Measurements from ENCODE around the gene CYFIP2.

The CYFIP2 gene

DNA sequence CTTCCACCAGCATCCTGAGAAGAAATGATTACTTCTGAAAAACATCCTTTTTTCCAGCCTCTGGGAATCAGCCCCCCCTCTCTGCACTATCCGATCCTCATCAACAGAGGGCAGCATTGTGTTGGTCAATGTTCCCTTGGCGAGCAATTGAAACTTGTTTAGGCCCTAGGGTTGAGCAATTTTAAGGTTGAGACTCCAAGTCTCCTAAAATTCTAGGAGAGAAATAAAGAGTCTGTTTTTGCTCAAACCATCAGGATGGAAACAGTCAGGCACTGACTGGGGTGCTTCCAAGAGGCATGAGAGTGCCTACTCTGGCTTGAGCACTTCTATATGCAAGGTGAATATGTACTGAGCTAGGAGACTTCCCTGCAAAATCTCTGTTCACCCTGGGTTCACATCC, 12.4 kb upstream of the CYFIP2 start:
- Histone ChIP-seq H3K9me3 (ENCODE audit: control insufficient read depth, insufficient read depth, low read depth, low read length) (no peaks in the 10 kb centered on the region), H3K4me1 (ENCODE audit: control insufficient read depth, insufficient read depth, low read length) (no peaks in the 10 kb centered on the region), H3K36me3 (ENCODE audit: control insufficient read depth in 2 of 2, insufficient read depth in 1 of 2, low read length in 2 of 2) (no peaks in the 10 kb centered on the region), H3K27ac (ENCODE audit: extremely low read depth, low read depth, low read length) (no peak overlapping the region), H3K4me3 (ENCODE audit: low read depth, low read length) (no peak overlapping the region)
- ChIA-PET POLR2A (no interaction called here), CTCF (interaction anchor here (0.6 to 3.1 kb wide), 42 partner anchors 9 to 545 kb away, joined by 3 to 35 read pairs (median 4); partner anchors contain the start of genes HAVCR2, LSM11 and MED7)
- TF ChIP-seq ZFHX2 (tag by site-specific recombination; conservative IDR thresholded peaks at IDR 0.05) (no peak), ZNF654 (tag by site-specific recombination; IDR thresholded peaks at IDR 0.05; ENCODE audit: low read depth) (peak; percentile 86)

DNA sequence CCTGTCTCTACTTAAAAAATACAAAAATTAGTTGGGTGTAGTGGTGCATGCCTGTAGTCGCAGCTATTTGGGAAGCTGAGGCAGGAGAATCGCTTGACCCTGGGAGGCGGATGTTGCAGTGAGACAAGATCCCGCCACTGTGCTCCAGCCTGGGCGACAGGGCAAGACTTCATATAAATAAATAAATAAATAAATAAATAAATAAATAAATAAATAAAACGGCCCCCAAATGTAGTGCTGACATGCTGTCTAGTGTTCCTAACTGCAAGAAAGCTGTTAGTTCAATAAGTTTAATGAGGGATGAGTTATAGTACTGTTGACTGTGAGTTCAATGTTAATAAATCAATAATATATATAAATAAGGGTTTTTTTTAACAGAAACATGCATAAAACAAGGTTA, 7.5 kb upstream of the CYFIP2 start:
- no peak overlapping the region for H3K27ac ChIP-seq (ENCODE audit: extremely low read depth, low read depth, low read length)
- no peaks in the 10 kb centered on the region for H3K9me3 ChIP-seq (ENCODE audit: control insufficient read depth, insufficient read depth, low read depth, low read length)
- H3K4me1 ChIP-seq (ENCODE audit: control insufficient read depth, insufficient read depth, low read length): no peaks in the 10 kb centered on the region
- ChIA-PET POLR2A (no interaction called here), CTCF (interaction anchor here (0.7 kb wide), 1 partner anchor 127 kb away, joined by 4 read pairs; no protein-coding TSS in a partner anchor)
- no peak overlapping the region for H3K4me3 ChIP-seq (ENCODE audit: low read depth, low read length)
- H3K36me3 ChIP-seq (ENCODE audit: control insufficient read depth in 2 of 2, insufficient read depth in 1 of 2, low read length in 2 of 2): no peaks in the 10 kb centered on the region
- TF ChIP-seq ZNF10 (tag by site-specific recombination; IDR thresholded peaks at IDR 0.05): no peak
- TF ChIP-seq, protein P1, sequence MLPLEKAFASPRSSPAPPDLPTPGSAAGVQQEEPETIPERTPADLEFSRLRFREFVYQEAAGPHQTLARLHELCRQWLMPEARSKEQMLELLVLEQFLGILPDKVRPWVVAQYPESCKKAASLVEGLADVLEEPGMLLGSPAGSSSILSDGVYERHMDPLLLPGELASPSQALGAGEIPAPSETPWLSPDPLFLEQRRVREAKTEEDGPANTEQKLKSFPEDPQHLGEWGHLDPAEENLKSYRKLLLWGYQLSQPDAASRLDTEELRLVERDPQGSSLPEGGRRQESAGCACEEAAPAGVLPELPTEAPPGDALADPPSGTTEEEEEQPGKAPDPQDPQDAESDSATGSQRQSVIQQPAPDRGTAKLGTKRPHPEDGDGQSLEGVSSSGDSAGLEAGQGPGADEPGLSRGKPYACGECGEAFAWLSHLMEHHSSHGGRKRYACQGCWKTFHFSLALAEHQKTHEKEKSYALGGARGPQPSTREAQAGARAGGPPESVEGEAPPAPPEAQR (tag by site-specific recombination; IDR thresholded peaks at IDR 0.05): no peak
- TF ChIP-seq, protein P2, sequence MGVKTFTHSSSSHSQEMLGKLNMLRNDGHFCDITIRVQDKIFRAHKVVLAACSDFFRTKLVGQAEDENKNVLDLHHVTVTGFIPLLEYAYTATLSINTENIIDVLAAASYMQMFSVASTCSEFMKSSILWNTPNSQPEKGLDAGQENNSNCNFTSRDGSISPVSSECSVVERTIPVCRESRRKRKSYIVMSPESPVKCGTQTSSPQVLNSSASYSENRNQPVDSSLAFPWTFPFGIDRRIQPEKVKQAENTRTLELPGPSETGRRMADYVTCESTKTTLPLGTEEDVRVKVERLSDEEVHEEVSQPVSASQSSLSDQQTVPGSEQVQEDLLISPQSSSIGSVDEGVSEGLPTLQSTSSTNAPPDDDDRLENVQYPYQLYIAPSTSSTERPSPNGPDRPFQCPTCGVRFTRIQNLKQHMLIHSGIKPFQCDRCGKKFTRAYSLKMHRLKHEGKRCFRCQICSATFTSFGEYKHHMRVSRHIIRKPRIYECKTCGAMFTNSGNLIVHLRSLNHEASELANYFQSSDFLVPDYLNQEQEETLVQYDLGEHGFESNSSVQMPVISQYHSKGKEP (tag by site-specific recombination; IDR thresholded peaks at IDR 0.05): no peak
- no peak for TF ChIP-seq ZFP69B (tag by site-specific recombination; IDR thresholded peaks at IDR 0.05)
- no peak for TF ChIP-seq MZF1 (tag by site-specific recombination; IDR thresholded peaks at IDR 0.05; ENCODE audit: borderline replicate concordance)
- peak; percentile 85; the same call in 1 of the 2 replicates for TF ChIP-seq ZNF202 (tag by site-specific recombination; IDR thresholded peaks at IDR 0.05; ENCODE audit: borderline replicate concordance)
- no peak for TF ChIP-seq GLIS1 (tag by site-specific recombination; IDR thresholded peaks at IDR 0.05)
- TF ChIP-seq ZNF585B (tag by site-specific recombination; IDR thresholded peaks at IDR 0.05): no peak
- no peak for TF ChIP-seq FEZF1 (tag by site-specific recombination; IDR thresholded peaks at IDR 0.05)
- TF ChIP-seq ZNF785 (tag by site-specific recombination; IDR thresholded peaks at IDR 0.05): no peak
- TF ChIP-seq GLI2 (tag by site-specific recombination; IDR thresholded peaks at IDR 0.05; ENCODE audit: borderline replicate concordance, low read depth): peak; percentile 38; the same call in 1 of the 2 replicates
- TF ChIP-seq RBAK (tag by site-specific recombination; IDR thresholded peaks at IDR 0.05): no peak
- 0 out of 2 replicates have a peak, but pooled peaks have one; percentile 37 for TF ChIP-seq ZNF664 (tag by site-specific recombination; IDR thresholded peaks at IDR 0.05)
- TF ChIP-seq ZNF747 (tag by site-specific recombination; IDR thresholded peaks at IDR 0.05): no peak
- TF ChIP-seq, protein P3, sequence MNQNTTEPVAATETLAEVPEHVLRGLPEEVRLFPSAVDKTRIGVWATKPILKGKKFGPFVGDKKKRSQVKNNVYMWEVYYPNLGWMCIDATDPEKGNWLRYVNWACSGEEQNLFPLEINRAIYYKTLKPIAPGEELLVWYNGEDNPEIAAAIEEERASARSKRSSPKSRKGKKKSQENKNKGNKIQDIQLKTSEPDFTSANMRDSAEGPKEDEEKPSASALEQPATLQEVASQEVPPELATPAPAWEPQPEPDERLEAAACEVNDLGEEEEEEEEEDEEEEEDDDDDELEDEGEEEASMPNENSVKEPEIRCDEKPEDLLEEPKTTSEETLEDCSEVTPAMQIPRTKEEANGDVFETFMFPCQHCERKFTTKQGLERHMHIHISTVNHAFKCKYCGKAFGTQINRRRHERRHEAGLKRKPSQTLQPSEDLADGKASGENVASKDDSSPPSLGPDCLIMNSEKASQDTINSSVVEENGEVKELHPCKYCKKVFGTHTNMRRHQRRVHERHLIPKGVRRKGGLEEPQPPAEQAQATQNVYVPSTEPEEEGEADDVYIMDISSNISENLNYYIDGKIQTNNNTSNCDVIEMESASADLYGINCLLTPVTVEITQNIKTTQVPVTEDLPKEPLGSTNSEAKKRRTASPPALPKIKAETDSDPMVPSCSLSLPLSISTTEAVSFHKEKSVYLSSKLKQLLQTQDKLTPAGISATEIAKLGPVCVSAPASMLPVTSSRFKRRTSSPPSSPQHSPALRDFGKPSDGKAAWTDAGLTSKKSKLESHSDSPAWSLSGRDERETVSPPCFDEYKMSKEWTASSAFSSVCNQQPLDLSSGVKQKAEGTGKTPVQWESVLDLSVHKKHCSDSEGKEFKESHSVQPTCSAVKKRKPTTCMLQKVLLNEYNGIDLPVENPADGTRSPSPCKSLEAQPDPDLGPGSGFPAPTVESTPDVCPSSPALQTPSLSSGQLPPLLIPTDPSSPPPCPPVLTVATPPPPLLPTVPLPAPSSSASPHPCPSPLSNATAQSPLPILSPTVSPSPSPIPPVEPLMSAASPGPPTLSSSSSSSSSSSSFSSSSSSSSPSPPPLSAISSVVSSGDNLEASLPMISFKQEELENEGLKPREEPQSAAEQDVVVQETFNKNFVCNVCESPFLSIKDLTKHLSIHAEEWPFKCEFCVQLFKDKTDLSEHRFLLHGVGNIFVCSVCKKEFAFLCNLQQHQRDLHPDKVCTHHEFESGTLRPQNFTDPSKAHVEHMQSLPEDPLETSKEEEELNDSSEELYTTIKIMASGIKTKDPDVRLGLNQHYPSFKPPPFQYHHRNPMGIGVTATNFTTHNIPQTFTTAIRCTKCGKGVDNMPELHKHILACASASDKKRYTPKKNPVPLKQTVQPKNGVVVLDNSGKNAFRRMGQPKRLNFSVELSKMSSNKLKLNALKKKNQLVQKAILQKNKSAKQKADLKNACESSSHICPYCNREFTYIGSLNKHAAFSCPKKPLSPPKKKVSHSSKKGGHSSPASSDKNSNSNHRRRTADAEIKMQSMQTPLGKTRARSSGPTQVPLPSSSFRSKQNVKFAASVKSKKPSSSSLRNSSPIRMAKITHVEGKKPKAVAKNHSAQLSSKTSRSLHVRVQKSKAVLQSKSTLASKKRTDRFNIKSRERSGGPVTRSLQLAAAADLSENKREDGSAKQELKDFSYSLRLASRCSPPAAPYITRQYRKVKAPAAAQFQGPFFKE (tag by site-specific recombination; IDR thresholded peaks at IDR 0.05; ENCODE audit: borderline replicate concordance): no peak
- peak; percentile 51; the same call in 1 of the 2 replicates for TF ChIP-seq ZNF433 (tag by site-specific recombination; IDR thresholded peaks at IDR 0.05; ENCODE audit: low read depth)
- TF ChIP-seq HOXD13 (CRISPR knock-in tag; IDR thresholded peaks at IDR 0.05; ENCODE audit: borderline replicate concordance): no peak
- no peak for TF ChIP-seq ZNF624 (tag by site-specific recombination; IDR thresholded peaks at IDR 0.05)
- 0 out of 2 replicates have a peak, but pooled peaks have one; percentile 27 for TF ChIP-seq ZNF341 (tag by site-specific recombination; IDR thresholded peaks at IDR 0.05; ENCODE audit: low read depth)
- TF ChIP-seq, protein P4, sequence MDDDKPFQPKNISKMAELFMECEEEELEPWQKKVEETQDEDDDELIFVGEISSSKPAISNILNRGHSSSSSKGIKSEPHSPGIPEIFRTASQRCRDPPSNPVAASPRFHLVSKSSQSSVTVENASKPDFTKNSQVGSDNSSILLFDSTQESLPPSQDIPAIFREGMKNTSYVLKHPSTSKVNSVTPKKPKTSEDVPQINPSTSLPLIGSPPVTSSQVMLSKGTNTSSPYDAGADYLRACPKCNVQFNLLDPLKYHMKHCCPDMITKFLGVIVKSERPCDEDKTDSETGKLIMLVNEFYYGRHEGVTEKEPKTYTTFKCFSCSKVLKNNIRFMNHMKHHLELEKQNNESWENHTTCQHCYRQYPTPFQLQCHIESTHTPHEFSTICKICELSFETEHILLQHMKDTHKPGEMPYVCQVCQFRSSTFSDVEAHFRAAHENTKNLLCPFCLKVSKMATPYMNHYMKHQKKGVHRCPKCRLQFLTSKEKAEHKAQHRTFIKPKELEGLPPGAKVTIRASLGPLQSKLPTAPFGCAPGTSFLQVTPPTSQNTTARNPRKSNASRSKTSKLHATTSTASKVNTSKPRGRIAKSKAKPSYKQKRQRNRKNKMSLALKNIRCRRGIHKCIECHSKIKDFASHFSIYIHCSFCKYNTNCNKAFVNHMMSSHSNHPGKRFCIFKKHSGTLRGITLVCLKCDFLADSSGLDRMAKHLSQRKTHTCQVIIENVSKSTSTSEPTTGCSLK (tag by site-specific recombination; IDR thresholded peaks at IDR 0.05): no peak
- TF ChIP-seq ZNF48 (tag by site-specific recombination; IDR thresholded peaks at IDR 0.05): no peak
- no peak for TF ChIP-seq ZNF239 (tag by site-specific recombination; IDR thresholded peaks at IDR 0.05)
